GM12878 (cell line): ENCODE data around the gene CARD18.

Source experiments
- ATF3 ChIP-seq: IDR thresholded peaks from 2 replicates; pipeline ENCODE4 v1.6.1; 2011; ENCODE audit warnings: low read depth, mild to moderate bottlenecking, low read length, moderate library complexity, borderline replicate concordance; ENCODE audit errors: extremely low read depth
- BACH1 ChIP-seq: fragments of 450-650 bp; IDR thresholded peaks from 2 replicates; pipeline ENCODE4 v1.6.1; 2017; ENCODE audit warnings: mild to moderate bottlenecking, borderline replicate concordance
- CTCF ChIP-seq, 3 experiments: IDR thresholded peaks in 2 of 3; conservative IDR thresholded peaks in 1 of 3; 2 replicates each; pipeline ENCODE4 v1.5.1; 2011; ENCODE audit warnings: low read depth in 3 of 3, low read length in 3 of 3, mild to moderate bottlenecking in 3 of 3, control low read depth in 2 of 3, moderate library complexity in 2 of 3, inconsistent platforms in 1 of 3, mixed read lengths in 1 of 3; ENCODE audit not compliant: control insufficient read depth in 2 of 3, insufficient read depth in 1 of 3; ENCODE audit errors: extremely low read depth in 1 of 3
- EED ChIP-seq: sonication (generic); IDR thresholded peaks from 2 replicates; pipeline ENCODE4 v1.6.1; 2016; ENCODE audit warnings: antibody characterized with exemption, low read depth
- POLR2A ChIP-seq: IDR thresholded peaks from 2 replicates; pipeline ENCODE4 v1.6.1; 2011; ENCODE audit warnings: low read depth, mild to moderate bottlenecking, low read length
- ZNF274 ChIP-seq: IDR thresholded peaks from one replicate; pipeline ENCODE4 v1.8.0; 2011; ENCODE audit not compliant: insufficient read length, insufficient read depth

- TF ChIP-seq ATF3 (no peak), BACH1 (no peak), EED (no peak), CTCF (IDR thresholded peaks at IDR 0.05 in 2 of 3, conservative IDR thresholded peaks at IDR 0.05 in 1 of 3; ENCODE audit: control insufficient read depth in 2 of 3, extremely low read depth in 1 of 3, insufficient read depth in 1 of 3, low read depth in 3 of 3, low read length in 3 of 3) (no peak), POLR2A (no peak), ZNF274 (no peak)
These were observed 9.9 kb upstream of the CARD18 start for GRCh38 chr11:105149477-105149876.
